Breast epithelium (tissue), 4 donors: ENCODE data around the gene PHACTR3. TPM values are rescaled to one million over a fixed set of nuclear protein-coding genes. Genes with fewer than 3 reads are reported as not detected.

ENCODE experiments used
- DNase-seq, 2 donors: peaks; one replicate each; pipeline ENCODE4 v3.0.0-alpha.2; 2019; ENCODE audit warnings: low spot score in 2 of 2
- H3K27ac ChIP-seq, 2 donors: fragments of 200-600 bp; sonication (generic) in 1 of 2; one replicate each; pipeline ENCODE4 v1.5.1; 2016 to 2019; ENCODE audit warnings: mild to moderate bottlenecking in 1 of 2
- H3K27me3 ChIP-seq, 2 donors: fragments of 200-600 bp; sonication (generic) in 1 of 2; one replicate each; pipeline versions ENCODE4 v1.5.1 to v1.6.0; 2017 to 2019; ENCODE audit warnings: control low read depth in 1 of 2, mild to moderate bottlenecking in 1 of 2
- H3K36me3 ChIP-seq: fragments of 200-600 bp; one replicate; pipeline ENCODE4 v1.5.1; 2019
- H3K4me1 ChIP-seq, 2 donors: fragments of 200-600 bp; sonication (generic); one replicate each; pipeline ENCODE4 v1.5.1; 2016 to 2019; ENCODE audit warnings: control low read depth in 1 of 2
- H3K4me3 ChIP-seq, 3 donors: fragments of 200-600 bp; sonication (generic); 1 replicate in 2 of 3; 2 replicates in 1 of 3; pipeline ENCODE4 v1.5.1; 2016 to 2019; ENCODE audit warnings: mild to moderate bottlenecking in 3 of 3, moderate library complexity in 2 of 3
- H3K9me3 ChIP-seq, 2 donors: fragments of 200-600 bp; sonication (generic) in 1 of 2; one replicate each; pipeline ENCODE4 v1.5.1; 2016 to 2019; ENCODE audit warnings: control low read depth in 1 of 2
- POLR2A ChIP-seq: fragments of 450-650 bp; IDR thresholded peaks from one replicate; pipeline ENCODE4 v1.6.1; 2016; ENCODE audit warnings: antibody characterized with exemption, mild to moderate bottlenecking, moderate library complexity
- POLR2AphosphoS5 ChIP-seq, 3 donors: sonication (generic); formaldehyde crosslinking; IDR thresholded peaks; one replicate each; pipeline ENCODE4 v1.6.1; 2017; ENCODE audit warnings: antibody characterized with exemption in 3 of 3
- intact Hi-C: fragments of 100-400 bp; cut with DNase I; formaldehyde crosslinking; loops from one replicate; pipeline ENCODE4 v1.15.1; 2023; ENCODE audit warnings: low total_unique reads
- total RNA-seq, 3 donors: library from RNA; depleted of rRNA; stranded (reverse); fragments of >200 nt; gene quantifications; one replicate each; pipeline ENCODE4 v1.1.0, GENCODE V29; 2016
- TF ChIP-seq, protein P1 (sequence below), 3 donors: fragments of 450-650 bp; IDR thresholded peaks; one replicate each; pipeline ENCODE4 v1.5.1; 2016 to 2017; ENCODE audit warnings: antibody characterized with exemption in 3 of 3, mild to moderate bottlenecking in 3 of 3, moderate library complexity in 3 of 3

PHACTR3 gene
- total RNA-seq, 3 donors from 2014 or later, result 0.16 to 0.33 (median 0.29) TPM

DNA sequence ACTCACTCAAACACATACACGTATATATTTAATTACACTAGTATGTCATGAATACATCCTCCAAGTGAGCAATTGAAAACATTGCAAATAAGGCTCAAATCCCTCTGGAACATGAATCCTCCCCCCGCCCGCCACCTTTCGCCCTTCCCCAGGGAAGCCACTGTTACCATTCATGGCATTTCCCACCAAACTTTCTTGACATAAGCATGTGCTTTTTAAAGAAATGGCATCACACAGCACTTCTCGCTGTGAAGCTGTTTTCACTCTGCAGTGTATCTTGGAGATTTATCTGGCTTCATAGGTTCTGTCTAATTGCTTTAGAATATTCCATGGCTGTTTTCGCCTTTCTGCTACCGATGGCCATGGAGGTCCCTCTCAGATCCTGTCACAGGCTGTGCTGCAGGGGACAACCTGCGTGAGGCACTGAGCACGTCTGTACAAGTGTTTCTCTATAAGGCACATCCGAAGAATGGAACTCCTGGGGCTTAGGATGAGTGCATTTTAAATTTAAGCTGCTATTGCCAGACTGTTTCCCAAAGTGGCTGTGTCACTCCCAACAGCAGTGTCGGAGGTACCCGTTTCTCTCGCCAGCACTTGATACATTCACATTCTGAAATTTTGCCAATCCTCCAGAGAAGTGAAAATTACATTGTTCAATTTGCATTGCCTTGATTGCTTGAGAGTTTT, 22.2 kb upstream of the PHACTR3 start:
- H3K36me3 ChIP-seq, result no peaks in the 10 kb centered on the region
- H3K27ac ChIP-seq, result no peak overlapping the region
- no peak overlapping the region for H3K4me3 ChIP-seq
- peak in 1 of 2 donors; percentile 5 for DNase-seq
- TF ChIP-seq POLR2A, result no peak
- TF ChIP-seq, protein P1, sequence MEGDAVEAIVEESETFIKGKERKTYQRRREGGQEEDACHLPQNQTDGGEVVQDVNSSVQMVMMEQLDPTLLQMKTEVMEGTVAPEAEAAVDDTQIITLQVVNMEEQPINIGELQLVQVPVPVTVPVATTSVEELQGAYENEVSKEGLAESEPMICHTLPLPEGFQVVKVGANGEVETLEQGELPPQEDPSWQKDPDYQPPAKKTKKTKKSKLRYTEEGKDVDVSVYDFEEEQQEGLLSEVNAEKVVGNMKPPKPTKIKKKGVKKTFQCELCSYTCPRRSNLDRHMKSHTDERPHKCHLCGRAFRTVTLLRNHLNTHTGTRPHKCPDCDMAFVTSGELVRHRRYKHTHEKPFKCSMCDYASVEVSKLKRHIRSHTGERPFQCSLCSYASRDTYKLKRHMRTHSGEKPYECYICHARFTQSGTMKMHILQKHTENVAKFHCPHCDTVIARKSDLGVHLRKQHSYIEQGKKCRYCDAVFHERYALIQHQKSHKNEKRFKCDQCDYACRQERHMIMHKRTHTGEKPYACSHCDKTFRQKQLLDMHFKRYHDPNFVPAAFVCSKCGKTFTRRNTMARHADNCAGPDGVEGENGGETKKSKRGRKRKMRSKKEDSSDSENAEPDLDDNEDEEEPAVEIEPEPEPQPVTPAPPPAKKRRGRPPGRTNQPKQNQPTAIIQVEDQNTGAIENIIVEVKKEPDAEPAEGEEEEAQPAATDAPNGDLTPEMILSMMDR (IDR thresholded peaks at IDR 0.05), result no peak
- no peak for TF ChIP-seq POLR2AphosphoS5 (IDR thresholded peaks at IDR 0.05)
- intact Hi-C loops, result no loop called here
- peaks cover 0 to 41% of the 10 kb centered on the region in 2 donors for H3K27me3 ChIP-seq
- H3K9me3 ChIP-seq, result peaks cover 0 to 1% of the 10 kb centered on the region in 2 donors
- no peaks in the 10 kb centered on the region for H3K4me1 ChIP-seq

DNA sequence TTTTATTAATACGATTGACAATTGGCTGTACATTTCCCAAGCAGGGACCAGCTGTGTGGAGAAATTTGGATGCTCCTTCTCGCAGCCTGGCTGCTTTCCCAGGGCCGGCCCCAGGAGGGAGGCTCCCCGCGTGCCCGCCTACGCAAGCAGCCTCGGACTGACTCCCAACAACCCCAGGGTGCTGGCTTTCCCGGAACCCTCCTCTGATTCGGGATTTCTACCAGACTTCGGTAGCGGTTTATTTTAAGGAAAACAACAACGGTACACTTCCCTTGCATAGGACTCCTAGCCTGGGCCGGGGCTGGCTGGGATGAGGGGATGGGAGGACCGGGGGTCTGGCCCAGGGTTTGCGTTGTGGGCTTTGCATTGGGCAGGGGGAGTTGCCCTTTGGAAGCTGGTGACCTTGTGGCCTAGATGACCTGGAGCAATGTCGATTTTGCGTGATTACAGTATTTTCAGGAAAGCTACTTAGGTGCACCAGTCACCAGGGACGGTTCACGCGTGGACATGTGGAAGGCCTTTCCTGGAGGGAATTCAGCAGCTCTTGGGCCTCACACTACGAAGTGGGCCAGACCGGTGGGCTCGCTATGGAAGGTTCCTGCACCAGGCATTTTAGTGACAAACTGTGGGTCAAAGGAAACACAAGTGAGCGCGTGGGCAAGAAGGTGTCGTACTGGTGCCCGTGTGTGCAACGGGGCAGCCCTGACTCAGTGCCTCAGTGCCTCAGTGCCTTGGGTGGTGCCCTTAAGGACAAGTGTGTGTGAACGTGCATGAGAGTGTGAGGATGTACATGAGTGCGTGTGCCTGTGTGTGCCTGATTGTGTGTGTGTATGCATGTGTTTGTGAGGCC, 20.7 kb upstream of the PHACTR3 start:
- Histone ChIP-seq H3K4me1 (no peaks in the 10 kb centered on the region), H3K27ac (peak overlapping the region in 1 of 2 donors; percentile 32), H3K9me3 (peaks cover 6 to 7% of the 10 kb centered on the region in 2 donors), H3K27me3 (peaks cover 0 to 30% of the 10 kb centered on the region in 2 donors), H3K4me3 (no peak overlapping the region), H3K36me3 (no peaks in the 10 kb centered on the region)
- intact Hi-C loops, result no loop called here
- TF ChIP-seq, protein P1 (IDR thresholded peaks at IDR 0.05), result no peak
- TF ChIP-seq POLR2A, result no peak
- no peak for TF ChIP-seq POLR2AphosphoS5 (IDR thresholded peaks at IDR 0.05)
- peak in 1 of 2 donors; percentile 20 for DNase-seq

DNA sequence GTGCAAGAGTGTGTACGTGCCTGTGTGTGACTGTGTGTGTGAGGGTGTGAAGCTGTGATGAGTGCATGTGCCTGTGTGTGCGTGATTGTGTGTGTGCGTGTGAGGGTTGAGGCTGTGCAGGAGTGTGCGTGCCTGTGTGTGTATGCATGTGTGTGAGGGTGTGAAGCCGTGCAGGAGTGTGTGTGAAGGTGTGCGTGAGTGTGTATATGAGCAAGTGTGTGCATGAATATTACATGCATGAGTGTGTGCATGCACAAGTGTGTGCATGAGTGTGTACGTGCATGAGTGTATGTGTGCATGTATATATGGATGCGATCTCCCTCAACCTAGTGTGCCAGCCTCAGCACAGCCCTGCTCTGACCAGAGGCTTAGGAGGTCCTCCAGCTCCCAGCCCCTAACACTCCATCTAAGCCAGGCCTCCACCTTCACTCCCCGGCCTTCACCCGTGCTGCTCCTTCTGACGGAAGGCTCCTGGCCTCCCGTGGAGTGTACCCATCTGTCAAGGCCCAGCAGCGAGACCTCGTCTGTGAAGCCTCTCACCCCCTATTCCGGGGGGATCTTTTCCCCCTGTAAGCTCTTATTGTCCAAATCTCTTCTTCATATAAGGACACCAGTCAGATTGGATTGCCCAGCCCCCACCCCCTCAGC, 19.9 kb upstream of the PHACTR3 start:
- Histone ChIP-seq H3K4me3 (no peak overlapping the region), H3K9me3 (peaks cover 6 to 7% of the 10 kb centered on the region in 2 donors), H3K27ac (peak overlapping the region in 1 of 2 donors; percentile 32), H3K27me3 (peaks cover 0 to 28% of the 10 kb centered on the region in 2 donors), H3K36me3 (no peaks in the 10 kb centered on the region), H3K4me1 (no peaks in the 10 kb centered on the region)
- intact Hi-C loops, result no loop called here
- DNase-seq, result no peak
- TF ChIP-seq POLR2AphosphoS5 (IDR thresholded peaks at IDR 0.05) (no peak), POLR2A (no peak)
- TF ChIP-seq, protein P1 (IDR thresholded peaks at IDR 0.05), result no peak

DNA sequence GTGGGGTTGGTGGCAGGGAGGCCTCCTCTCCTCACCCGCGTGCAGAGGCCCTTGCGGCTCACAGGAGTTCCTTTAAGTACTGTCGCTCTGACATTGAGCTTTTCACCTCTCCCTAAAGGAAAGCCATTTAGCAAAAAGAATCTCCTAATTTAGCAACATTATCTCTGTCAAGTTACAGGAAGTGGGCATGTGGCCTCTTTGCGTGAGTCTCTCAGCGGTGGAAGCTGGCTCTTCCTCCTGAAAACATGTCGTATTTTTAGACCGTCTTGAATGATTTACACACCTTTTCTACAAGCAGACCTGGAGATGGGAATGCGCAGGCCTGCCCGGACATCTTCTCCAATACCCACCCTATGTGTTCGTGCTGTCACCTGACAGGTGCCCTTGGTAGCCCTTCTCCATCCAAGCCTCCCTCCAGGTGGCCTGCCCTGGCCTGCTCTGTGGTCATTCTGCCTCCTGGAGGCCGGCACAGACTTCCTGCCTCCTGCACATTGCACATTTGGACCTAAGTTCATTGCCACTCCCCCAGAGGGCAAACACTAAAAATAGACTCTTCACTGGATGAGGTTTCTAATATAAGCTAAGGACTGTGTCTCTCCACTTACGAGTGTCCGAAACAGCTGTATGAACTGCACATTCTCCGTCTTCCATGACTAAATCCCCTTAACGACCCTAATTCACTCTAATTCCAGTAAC, 18.5 kb upstream of the PHACTR3 start:
- Histone ChIP-seq H3K27ac (no peak overlapping the region), H3K36me3 (no peaks in the 10 kb centered on the region), H3K27me3 (peaks cover 0 to 19% of the 10 kb centered on the region in 2 donors), H3K4me1 (no peaks in the 10 kb centered on the region), H3K9me3 (peaks cover 6 to 7% of the 10 kb centered on the region in 2 donors), H3K4me3 (no peak overlapping the region)
- intact Hi-C loops, result no loop called here
- TF ChIP-seq POLR2A (no peak), POLR2AphosphoS5 (IDR thresholded peaks at IDR 0.05) (no peak)
- TF ChIP-seq, protein P1 (IDR thresholded peaks at IDR 0.05), result no peak
- DNase-seq, result no peak
